ENCODE results near the gene GALNT9.

DNA sequence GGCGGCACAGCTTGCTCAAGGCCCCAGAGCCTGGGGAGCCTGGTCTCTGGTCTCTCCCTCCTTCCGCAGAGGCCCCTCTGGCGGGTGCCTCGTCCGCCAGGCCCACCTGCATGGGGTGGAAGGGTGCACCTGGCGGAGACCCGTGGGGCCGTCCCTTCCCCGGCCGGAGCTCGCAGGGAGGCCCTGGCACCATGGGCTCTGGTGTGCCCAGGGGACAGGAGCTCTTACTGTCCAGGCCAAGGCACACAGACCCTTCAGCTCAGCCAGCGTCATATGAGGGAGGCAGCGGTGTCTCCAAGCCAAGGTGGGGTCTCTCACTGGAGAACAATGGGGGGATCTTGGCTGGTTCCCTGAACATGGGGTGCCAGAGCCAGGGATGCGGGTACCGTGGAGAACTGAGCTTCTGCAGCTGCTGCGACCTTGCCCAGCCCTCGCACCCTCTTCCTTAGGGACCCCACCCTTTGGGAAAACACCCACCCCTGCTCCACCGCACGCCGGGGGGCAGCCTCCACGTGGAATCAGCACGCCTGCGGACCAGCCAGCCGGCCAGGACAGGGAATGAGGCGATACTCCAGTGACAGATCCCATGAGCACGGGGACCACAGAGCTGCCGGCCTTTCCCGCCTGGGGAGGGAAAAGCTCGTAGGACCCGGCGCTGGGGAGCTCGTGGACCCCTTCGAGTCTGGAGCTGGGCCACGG lies 25.7 kb upstream of the GALNT9 start:
- TF ChIP-seq, protein P1, sequence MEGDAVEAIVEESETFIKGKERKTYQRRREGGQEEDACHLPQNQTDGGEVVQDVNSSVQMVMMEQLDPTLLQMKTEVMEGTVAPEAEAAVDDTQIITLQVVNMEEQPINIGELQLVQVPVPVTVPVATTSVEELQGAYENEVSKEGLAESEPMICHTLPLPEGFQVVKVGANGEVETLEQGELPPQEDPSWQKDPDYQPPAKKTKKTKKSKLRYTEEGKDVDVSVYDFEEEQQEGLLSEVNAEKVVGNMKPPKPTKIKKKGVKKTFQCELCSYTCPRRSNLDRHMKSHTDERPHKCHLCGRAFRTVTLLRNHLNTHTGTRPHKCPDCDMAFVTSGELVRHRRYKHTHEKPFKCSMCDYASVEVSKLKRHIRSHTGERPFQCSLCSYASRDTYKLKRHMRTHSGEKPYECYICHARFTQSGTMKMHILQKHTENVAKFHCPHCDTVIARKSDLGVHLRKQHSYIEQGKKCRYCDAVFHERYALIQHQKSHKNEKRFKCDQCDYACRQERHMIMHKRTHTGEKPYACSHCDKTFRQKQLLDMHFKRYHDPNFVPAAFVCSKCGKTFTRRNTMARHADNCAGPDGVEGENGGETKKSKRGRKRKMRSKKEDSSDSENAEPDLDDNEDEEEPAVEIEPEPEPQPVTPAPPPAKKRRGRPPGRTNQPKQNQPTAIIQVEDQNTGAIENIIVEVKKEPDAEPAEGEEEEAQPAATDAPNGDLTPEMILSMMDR (conservative IDR thresholded peaks at IDR 0.05 in 1 of 2, IDR thresholded peaks at IDR 0.05 in 1 of 2; ENCODE audit: low read depth in 1 of 2, low read length in 2 of 2): no peak
- no peak for TF ChIP-seq EZH2 (IDR thresholded peaks at IDR 0.05; ENCODE audit: low read length, missing control alignments)
